ENCODE measurements around the gene MAP3K7. TPM values are rescaled to one million over a fixed set of nuclear protein-coding genes. Genes with fewer than 3 reads are reported as not detected.

Gene MAP3K7
- polyA plus RNA-seq, 4 donors = 44.8 to 62.5 (median 52.3) TPM

GRCh38 chr6:90533615-90534336 is 53.1 kb downstream of the MAP3K7 start:
- no peak for DNase-seq (ENCODE audit: low read depth in 4 of 4, low spot score in 3 of 4)

DNA sequence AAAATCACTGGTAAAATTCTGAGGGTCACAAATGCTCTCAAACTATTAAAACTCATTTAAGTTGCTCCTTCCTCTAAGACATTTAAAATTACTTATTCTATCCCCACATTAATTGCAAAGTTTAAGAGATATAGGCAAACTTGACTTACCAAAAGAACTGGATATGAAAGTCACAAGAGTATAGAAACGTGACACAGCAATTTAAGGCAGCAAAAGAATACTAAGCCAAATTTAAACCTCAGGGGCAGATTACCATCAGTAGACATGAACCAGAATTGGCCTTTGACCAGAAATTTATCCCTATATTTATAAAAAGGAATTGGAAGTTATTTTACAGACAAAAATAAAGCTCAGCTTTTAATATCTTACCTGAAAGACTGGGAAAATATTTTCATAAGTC is 56.0 kb downstream of the MAP3K7 start:
- DNase-seq (ENCODE audit: low read depth in 4 of 4, low spot score in 3 of 4) = no peak

- DNase-seq (ENCODE audit: low read depth in 4 of 4, low spot score in 3 of 4) = no peak
Measured at GRCh38 chr6:90525421-90525820, 61.5 kb downstream of the MAP3K7 start.

GRCh38 chr6:90523779-90524310 is 63.0 kb downstream of the MAP3K7 start:
- no peak for DNase-seq (ENCODE audit: low read depth in 4 of 4, low spot score in 3 of 4)

DNA sequence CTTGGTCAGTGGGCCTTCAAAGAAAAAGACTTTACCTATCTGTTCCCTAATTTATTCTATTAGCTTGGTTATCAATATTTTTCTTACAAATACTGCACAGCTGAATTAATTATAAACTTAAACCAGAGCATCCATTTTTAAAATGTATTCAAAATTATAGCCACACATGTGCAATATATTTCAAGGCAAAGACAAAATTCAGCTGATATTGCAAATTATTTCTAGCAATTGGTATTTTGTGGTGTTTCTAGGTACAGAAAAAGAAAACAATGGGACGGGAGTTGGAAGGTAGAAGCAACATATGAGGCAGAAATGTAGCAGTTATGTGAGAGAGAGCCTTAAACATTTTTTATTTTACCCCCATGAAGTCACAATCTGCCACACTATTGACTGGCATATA is 64.9 kb downstream of the MAP3K7 start:
- DNase-seq (ENCODE audit: low read depth in 4 of 4, low spot score in 3 of 4) = no peak

DNA sequence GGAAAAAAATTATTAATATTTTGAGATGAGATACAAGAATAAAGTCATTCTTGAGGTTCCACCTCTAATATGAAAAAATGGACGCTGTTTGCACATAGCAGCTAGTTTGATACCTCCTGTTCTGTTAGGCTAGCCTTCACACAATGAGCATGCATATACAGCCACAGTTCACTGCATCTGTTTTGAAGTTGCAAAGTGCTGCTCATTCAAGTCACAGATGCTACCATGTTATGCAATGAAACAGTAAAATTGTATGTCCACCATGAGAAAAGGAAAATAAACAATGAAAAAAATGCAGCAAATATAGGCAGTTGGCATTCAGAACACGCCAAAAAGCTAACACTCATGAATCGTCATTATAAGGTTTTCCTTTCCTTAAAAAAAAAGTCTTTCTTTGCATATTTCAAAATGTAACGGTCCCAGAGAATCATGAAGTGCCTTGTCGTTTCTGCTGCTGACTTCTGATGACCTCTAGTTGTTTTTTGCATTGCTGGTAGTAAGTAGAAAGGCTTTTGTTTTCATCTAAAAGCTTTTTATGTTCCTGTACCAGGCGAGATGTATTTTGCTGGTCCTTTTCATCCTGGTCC is 70.7 kb downstream of the MAP3K7 start:
- DNase-seq (ENCODE audit: low read depth in 4 of 4, low spot score in 3 of 4) = no peak

GRCh38 chr6:90514496-90514895 is 72.4 kb downstream of the MAP3K7 start:
- no peak for DNase-seq (ENCODE audit: low read depth in 4 of 4, low spot score in 3 of 4)

- no peak for DNase-seq (ENCODE audit: low read depth in 4 of 4, low spot score in 3 of 4)
Measured at GRCh38 chr6:90508753-90509152, 78.1 kb downstream of the MAP3K7 start.

DNA sequence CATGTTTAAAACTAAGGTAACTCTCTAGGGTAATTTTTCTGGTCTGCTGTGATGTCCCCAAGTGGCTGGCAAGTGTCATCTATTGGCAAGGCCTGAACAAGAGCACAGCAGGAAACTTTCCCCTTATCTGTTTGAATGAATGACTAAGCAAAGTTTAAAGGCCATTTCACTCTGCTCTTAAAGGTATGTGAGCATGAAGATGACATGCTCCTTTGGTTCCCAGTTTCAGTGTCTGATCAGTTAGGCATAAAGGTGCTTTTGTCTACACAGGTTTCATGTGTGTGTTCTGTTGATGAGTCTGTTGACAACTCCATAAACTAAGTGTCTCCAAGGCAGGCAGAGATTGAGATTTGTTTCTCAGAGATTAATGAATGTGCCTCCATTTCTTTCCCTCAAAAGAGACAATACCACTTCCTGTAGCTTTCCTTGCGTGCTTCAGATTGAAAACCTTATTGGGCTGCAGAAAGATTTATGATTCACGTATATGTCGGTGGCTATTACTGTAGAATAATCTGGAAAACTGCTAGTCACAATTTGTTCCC is 83.9 kb downstream of the MAP3K7 start:
- no peak for DNase-seq (ENCODE audit: low read depth in 4 of 4, low spot score in 3 of 4)

DNA sequence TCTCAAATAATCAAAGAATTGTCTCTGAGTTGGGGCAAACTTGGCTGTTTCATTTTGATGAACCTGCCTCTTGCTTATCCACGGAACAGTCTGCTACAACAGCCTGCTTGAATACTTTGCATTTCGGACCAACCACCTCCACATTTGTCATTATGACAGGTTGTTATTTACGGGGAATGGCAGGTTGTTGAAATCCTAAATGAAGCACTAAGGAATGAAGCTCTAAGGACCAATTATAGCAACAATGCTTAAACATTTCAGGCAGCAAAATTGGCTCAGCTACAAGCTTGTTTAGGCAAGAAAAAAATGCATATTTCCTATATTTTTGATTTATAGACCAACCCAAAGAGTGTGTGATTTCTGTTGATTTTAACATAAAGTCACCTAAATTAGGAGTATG is 84.5 kb downstream of the MAP3K7 start:
- no peak for DNase-seq (ENCODE audit: low read depth in 4 of 4, low spot score in 3 of 4)

DNA sequence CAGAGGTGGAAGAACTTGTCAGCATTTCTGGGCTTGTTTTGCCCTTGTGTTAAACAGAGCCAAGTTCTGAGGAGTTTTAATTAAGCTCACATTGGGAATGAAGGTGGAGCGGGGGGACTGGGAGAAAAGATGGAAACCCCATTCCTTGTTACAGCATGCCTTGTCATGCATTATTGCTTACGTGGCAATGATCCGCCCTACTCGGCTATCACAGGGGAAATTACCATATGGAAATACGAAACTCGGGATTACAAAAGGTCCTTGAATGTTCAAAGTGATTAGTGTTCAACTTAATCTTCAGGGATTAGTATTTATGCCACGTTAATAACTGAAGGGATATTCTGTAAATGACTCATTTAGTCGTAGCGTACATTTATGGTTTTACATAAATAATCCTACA is 86.4 kb downstream of the MAP3K7 start:
- no peak for DNase-seq (ENCODE audit: low read depth in 4 of 4, low spot score in 3 of 4)

DNA sequence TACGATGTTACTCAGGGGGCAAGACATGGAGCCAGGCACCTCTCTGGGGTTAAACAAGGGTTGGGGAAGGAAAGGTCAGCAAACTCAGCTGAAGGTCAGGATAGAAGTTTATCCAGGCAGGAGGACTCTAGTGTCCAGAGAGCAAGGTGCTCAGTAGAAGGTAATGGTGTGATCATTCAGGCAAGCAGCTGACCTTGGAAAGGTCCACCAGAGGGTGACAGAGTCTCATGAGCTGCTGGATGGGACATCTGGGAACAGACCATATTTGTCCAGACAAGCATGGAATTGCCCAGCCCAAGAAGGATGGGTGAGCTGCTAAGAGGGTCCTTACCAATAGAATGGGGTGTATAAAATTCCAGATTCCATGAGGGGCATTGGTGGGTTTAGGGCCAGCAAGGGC is 89.5 kb downstream of the MAP3K7 start:
- no peak for DNase-seq (ENCODE audit: low read depth in 4 of 4, low spot score in 3 of 4)

DNA sequence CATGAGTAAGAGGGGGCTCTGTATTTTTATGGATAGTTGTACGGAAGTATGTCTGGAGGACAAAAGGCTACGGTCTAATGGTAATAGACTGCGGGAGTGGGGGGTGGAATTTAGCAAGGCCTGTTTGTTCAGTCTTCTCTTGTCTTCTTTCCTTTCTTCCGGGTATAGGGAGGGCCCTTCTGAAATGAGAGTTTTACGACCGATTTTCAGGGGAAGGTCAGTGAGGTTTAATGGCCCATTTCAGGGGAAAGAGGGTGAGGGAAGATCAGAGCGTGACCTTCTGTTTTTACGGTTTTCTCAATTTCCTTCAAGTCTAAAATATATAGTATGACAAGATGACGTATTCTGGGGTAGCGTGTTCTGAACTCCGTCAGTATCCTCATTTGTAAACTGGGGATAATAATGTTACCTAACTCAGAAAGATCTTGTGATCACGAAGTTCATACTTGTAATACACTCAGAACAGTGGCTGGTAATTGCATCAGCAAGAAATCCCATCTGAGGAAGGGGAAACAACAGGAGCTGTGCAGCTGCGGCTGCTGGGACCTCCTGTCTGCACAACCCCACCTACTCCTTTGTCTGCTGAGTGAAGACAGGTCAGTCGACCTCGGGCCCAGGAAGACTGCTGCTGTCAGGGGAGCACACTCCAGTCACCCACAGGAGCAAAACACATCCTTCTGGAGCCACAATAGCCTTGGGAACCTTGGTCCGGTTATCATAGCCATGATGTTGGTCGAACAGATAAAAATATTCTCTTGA is 90.4 kb downstream of the MAP3K7 start:
- peak in 3 of 4 donors; percentile 23 to 57 (median 24) for DNase-seq (ENCODE audit: low read depth in 4 of 4, low spot score in 3 of 4)

DNA sequence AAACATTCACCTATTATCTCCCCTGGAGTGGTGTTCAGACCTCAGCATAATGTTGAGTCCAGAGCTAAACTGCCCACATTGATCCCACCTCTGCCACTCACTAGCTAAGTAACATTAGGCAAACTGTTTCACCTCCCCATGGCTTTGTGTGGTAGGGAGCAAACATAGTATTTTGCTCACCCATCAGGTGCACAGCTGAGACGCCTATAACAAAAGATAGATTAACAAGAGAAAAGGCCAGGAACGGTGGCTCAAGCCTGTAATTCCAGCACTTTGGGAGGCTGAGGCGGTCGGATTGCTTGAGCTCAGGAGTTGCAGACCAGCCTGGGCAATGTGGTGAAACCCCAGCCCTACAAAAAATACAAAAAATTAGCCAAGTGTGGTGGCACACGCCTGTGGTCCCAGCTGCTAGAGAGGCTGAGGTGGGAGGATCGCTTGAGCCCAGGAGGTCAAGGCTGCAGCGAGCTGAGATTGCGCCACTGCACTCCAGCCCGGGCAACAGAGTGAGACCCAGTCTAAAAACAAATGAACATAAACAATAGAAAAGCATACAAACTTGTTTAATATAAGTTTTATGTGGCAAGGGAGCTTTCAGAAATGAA is 91.6 kb downstream of the MAP3K7 start:
- no peak for DNase-seq (ENCODE audit: low read depth in 4 of 4, low spot score in 3 of 4)

- DNase-seq (ENCODE audit: low read depth in 4 of 4, low spot score in 3 of 4) = no peak
Measured at GRCh38 chr6:90494067-90494780, 92.6 kb downstream of the MAP3K7 start.

DNA sequence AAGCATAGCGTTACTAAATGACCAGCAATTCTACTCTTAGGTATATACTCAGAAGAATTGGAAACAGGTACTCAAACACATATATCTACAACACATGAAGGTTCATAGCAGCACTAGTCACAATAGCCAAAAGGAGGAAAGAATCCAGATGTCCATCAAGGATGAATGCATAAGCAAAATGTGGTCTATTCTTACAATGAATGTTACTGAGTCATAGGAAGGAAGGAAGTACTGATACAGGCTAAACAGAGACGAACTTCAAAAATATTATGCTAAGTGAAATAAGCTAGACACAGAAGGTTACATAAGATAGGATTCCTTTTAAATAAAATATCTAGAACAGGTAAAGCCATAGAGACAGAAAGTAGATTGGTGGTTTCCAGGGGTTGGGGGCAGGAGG is 93.5 kb downstream of the MAP3K7 start:
- DNase-seq (ENCODE audit: low read depth in 4 of 4, low spot score in 3 of 4) = no peak

GRCh38 chr6:90492798-90493197 is 94.1 kb downstream of the MAP3K7 start:
- DNase-seq (ENCODE audit: low read depth in 4 of 4, low spot score in 3 of 4) = no peak

DNA sequence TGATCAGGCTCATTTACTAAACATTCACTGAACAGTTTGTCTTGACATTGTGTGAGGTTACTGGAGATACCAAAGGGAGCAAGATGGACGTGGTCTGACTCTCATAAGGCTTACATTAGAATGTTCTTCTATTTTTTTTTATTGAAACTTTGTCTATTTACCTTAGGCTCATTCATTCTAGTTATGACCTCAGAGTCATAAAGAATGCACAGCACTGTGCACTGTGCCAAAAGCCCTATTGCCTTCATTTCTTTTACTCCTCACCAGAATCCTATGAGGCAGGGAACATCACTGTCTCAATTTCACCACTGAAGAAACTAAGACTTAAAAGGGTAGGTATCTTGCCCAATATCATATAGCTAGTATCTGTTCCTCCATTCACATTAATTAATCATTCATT is 94.5 kb downstream of the MAP3K7 start:
- DNase-seq (ENCODE audit: low read depth in 4 of 4, low spot score in 3 of 4) = no peak

- no peak for DNase-seq (ENCODE audit: low read depth in 4 of 4, low spot score in 3 of 4)
Measured at GRCh38 chr6:90490030-90490716, 96.7 kb downstream of the MAP3K7 start.

DNA sequence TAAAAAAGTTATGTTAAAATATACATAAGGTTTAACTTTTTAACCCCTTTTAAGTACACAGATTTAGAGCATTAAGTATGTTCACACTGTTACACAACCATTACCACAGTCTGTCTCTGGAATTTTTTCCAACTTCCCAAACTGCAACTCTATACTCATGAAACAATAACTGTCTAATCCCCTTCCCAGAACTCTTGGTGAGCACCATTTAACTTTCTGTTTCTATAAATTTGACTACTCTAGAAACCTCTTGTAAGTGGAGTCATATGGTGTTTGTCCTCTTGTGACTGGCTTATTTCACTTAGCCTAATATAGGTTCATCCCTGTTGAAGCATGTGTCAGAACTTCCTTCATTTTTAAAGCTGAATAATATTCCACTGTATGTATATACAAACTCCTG is 98.1 kb downstream of the MAP3K7 start:
- DNase-seq (ENCODE audit: low read depth in 4 of 4, low spot score in 3 of 4) = no peak

All from left renal pelvis (tissue), 4 donors.